AG09319 (cell line): ENCODE data around the gene KCNQ2.

ENCODE experiments used
- DNase-seq: peaks from one replicate; pipeline ENCODE4 v3.0.0-alpha.2; 2010; ENCODE audit warnings: low read depth; ENCODE audit errors: extremely low read depth
- TF ChIP-seq, protein P1 (sequence below): IDR thresholded peaks from 2 replicates; pipeline ENCODE4 v1.5.1; 2011; ENCODE audit warnings: low read depth, mild to moderate bottlenecking, inconsistent platforms, low read length, moderate library complexity

Gene KCNQ2

DNA sequence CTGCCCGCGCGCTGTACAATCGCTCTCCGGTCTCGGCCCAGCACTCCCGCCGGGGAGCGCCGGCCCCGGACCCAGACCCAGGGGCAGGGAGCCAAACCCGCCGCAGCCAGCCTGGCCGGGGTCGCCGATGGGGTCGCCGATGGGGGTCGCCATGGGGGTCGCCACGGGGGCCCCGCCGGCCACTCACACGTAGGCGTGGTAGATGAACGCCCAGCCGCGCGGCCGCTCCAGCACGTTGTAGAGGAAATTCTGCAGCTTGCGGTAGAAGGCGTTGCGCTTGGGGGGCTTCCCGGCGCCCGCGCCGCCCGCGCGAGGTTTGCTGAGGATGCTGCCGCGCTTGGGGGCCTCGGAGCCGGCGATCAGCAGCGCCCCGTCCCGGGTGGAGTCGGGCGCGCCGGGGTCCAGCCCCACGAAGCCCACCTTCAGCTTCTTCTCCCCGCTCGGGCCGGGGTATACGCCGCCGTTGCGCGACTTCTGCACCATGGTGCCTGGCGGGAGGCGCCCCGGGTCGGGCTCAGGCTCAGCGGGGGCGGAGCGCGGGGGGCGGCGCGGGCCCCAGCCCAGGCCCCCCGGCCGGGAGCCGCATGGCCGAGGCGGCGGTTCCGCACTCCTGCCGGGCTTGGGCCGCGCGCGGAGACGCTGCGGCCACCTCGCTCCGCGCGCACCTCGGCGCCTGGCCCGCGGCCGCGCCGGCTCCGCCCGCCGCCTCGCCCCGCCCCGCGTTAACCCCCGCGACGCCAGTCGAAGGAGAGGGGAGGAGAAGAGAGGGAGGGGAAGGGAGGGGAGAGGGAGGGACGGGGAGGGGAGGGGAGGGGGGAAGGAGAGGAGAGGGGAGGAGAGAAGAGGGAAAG lies at the start of gene KCNQ2:
Gene KCNQ2, minus strand, starts transcription at position 675 of the 851 bp plus-strand sequence. Its CDS starts 192 bp downstream, at position 483.
- TF ChIP-seq, protein P1, sequence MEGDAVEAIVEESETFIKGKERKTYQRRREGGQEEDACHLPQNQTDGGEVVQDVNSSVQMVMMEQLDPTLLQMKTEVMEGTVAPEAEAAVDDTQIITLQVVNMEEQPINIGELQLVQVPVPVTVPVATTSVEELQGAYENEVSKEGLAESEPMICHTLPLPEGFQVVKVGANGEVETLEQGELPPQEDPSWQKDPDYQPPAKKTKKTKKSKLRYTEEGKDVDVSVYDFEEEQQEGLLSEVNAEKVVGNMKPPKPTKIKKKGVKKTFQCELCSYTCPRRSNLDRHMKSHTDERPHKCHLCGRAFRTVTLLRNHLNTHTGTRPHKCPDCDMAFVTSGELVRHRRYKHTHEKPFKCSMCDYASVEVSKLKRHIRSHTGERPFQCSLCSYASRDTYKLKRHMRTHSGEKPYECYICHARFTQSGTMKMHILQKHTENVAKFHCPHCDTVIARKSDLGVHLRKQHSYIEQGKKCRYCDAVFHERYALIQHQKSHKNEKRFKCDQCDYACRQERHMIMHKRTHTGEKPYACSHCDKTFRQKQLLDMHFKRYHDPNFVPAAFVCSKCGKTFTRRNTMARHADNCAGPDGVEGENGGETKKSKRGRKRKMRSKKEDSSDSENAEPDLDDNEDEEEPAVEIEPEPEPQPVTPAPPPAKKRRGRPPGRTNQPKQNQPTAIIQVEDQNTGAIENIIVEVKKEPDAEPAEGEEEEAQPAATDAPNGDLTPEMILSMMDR = no peak
- DNase-seq = no peak

DNA sequence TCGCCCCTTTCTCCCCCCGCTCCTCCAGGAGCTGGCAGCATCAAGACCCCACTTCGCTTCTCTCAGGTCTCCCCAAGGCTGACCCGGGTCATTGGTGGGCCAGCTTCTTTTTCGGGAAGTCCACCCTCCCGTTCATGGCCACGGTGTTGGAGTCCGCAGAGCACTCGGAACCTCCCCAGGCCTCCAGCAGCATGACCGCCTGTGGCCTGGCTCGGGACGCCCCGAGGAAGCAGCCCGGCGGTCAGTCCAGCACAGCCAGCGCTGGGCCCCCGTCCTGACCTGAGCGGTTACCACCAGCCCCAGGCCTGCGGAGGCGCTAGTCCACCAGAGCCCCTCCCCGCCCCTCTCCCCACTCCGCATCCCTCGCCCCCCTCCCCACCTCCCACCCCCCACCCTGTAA lies 49.1 kb upstream of the KCNQ2 start:
- TF ChIP-seq, protein P1 = no peak
- no peak for DNase-seq

DNA sequence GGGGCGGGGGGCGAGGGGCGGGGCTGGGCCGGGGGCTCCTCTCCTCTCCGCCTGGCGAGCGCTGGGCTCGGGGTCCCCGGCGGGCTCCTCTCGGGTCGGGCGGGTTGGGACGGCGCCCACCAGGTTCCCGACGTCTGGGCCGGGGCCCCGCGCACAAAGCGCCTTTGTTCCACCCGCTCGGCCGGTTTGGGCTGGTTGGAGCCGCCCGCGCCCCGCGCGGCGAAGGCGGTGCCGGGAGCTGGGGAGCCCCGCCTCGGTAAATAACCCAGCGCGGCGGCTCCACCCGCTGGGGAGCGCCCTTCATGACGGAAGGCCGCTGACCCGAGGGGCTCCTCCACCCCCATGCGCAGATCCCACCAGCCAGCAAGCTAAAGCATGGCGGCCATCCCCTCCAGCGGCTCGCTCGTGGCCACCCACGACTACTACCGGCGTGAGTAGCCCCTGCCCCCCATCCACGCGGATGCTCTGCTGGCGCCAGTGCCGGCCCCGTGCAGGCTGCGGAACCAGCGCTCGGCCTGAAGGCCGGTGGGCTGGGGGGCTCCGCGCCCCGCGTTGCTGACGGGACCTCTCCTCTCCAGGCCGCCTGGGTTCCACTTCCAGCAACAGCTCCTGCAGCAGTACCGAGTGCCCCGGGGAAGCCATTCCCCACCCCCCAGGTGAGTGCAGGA lies 48.6 kb upstream of the KCNQ2 start:
- DNase-seq = peak; percentile 36
- TF ChIP-seq, protein P1 = no peak; the same call in 1 of the 2 replicates

DNA sequence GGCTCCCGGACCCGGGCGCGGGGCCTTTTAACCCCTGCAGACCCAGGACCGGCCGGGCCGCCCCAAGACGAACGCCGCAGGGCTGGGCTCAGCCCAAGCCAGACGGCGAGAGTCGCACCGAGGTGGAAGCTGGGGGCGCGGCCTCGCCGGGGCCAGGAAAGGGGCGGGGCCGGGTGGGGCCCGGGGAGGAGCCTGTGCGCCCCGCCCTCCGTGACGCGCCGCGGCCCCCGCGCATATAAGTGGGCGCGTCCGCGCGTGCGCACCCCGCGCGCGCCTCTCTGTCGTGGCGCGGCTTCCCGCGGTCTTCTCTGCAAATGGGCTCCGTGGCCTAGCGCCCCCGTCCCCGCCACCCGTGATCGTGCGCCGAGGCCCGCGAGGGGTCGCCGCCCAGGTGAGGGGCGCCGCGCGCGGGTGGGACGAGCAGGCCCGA lies 48.1 kb upstream of the KCNQ2 start, which contains the start of gene PPDPF:
Gene PPDPF, plus strand, starts transcription at position 262 of the 430 bp plus-strand sequence. CDS start 544 bp downstream, outside the sequence.
- TF ChIP-seq, protein P1 = no peak

DNA sequence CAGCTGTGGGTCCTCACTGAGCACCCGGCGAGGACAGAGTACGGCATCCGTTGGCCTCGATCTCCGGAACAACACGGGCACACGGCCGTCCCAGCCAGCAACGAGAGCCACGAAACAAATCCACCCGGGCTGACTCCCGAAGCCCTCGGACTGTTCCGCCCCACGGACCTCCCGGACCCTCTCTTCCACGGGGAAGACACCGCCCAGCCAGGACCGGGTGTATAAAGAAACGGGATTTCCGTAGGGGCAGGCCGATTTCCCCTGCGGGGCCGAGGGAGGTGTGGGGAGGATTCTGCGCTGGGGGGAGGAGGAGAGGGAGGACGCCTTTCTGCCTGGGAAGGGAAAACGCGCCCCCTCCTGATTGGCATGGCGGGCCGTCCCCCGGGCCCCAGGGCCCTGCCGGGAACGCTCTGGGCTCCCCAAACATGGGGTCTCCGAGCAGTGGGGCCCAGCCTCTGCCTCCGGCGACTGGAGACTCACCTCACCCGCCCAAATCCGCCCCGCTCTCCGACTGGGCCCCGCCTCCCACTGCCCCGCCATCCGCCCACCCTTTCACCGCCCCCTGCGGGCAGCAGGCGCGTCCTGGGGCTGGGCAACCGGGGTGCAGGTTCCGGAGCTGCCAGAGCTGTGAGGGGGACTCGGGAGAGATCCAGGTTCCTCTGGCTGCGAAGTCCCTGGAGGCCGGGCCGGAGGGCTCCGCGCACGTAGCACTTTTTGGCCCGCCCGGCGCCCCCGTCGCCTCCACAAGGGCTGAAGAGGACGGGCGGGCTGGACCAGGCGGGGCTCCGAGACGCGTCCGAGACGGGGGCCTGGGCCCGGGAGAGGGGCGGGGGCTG lies 47.4 kb upstream of the KCNQ2 start:
- TF ChIP-seq, protein P1 = peak; percentile 30
- no peak for DNase-seq

More for the DNA sequence above, 48.1 kb upstream of the KCNQ2 start, which contains the start of gene PPDPF:
- peak; percentile 64 for DNase-seq

DNA sequence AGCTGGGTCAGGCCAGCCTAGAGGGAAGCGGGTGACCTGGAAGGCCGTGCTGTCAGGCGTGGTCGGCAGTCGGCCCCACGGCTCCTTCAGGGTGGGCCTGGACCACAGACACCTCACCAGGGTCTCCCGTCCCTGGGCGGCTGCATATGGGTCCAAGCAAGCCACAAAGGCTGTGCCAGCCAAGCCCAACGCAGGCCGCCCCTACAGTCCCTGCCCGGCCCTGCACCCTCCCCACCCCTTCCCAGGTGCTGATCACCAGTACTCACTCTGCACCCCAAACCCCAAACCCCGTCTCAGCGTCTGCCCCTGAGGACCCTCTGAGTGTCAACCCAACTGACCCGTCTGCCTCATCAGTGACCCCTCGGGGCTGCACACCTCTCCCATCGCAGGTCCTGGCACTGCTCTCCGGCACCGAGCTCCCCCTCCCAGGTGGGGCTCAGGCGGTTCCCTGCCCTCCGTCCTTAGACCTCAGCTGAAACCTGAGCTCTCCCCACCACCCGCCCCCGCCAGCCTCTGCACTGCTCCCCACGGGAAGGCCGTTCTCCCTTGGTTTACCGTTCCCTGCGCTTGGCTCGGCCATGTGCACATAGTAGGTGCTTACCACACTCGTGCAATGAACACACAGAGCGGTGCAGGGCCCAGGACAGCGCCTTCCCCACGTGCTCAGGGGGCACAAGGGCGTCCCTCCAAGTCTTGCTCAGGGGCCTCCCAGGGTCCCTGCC lies 46.7 kb upstream of the KCNQ2 start:
- TF ChIP-seq, protein P1 = no peak
- no peak for DNase-seq
